Ovary (tissue), 3 donors: Measurements from ENCODE around the gene BCS1L.

Experiments used
- CTCF ChIP-seq, 3 donors: fragments of 450-650 bp in 2 of 3; fragments of 200-600 bp in 1 of 3; IDR thresholded peaks; one replicate each; pipeline versions ENCODE4 v1.5.1 to v1.8.0; 2016 to 2022; ENCODE audit warnings: antibody characterized with exemption in 3 of 3, mild to moderate bottlenecking in 1 of 3
- EP300 ChIP-seq: sonication (generic); formaldehyde crosslinking; IDR thresholded peaks from one replicate; pipeline ENCODE4 v1.6.1; 2017; ENCODE audit warnings: antibody characterized with exemption
- POLR2A ChIP-seq: fragments of 450-650 bp; IDR thresholded peaks from one replicate; pipeline ENCODE4 v1.6.1; 2017; ENCODE audit warnings: antibody characterized with exemption, mild to moderate bottlenecking, moderate library complexity
- donor health status: DM: no; HTN: no; CAD: no.

- TF ChIP-seq CTCF (IDR thresholded peaks at IDR 0.05), result no peak
- no peak for TF ChIP-seq POLR2A
- TF ChIP-seq EP300, result no peak
Observed at GRCh38 chr2:218623366-218623705, 36.1 kb upstream of the BCS1L start.
